ENCODE data around the gene JAKMIP1.

Gene JAKMIP1

DNA sequence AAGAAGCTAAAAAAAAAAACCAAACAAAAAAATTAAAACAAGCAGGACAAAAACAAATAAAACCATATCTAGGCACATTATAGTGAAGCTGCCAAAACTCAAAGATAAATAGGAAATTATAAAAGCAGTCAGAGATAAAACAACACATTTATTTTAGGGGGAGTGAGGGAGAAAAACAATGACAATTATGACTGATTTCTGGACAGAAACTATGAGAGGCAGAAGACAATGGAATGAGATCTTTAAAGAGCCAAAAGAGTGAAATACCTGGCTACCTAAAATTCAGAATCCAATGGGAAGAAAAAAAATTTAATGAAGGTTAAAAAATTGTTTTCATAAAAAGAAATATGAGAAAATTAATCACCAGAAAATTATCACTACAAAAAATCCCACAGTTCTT lies 215.5 kb downstream of the JAKMIP1 start:
- no peaks in the 10 kb centered on the region for H4K20me1 ChIP-seq (ENCODE audit: insufficient read depth, low read length)
- H3K36me3 ChIP-seq (replicated peaks; ENCODE audit: insufficient read depth, low read length), result no peaks in the 10 kb centered on the region
- H3F3A ChIP-seq (ENCODE audit: insufficient read depth, low read length), result 0 out of 2 replicates have a peak, but pooled peaks cover 7% of the 10 kb centered on the region
- no peak overlapping the region for H3K4me3 ChIP-seq (ENCODE audit: low read length)
- no peaks in the 10 kb centered on the region for H3K9me3 ChIP-seq (replicated peaks; ENCODE audit: insufficient read depth, low read length)
- H2AFZ ChIP-seq (ENCODE audit: low read length), result no peak overlapping the region
- no peak for DNase-seq
- H3K9me2 ChIP-seq (replicated peaks; ENCODE audit: insufficient read depth, low read length), result no peaks in the 10 kb centered on the region
- H3K27ac ChIP-seq (ENCODE audit: low read length), result no peak overlapping the region
- TF ChIP-seq EZH2 (optimal IDR thresholded peaks at IDR 0.05; ENCODE audit: low read depth, low read length) (no peak), EZH2phosphoT487 (IDR thresholded peaks at IDR 0.05; ENCODE audit: low read length) (no peak)
- TF ChIP-seq, protein P1, sequence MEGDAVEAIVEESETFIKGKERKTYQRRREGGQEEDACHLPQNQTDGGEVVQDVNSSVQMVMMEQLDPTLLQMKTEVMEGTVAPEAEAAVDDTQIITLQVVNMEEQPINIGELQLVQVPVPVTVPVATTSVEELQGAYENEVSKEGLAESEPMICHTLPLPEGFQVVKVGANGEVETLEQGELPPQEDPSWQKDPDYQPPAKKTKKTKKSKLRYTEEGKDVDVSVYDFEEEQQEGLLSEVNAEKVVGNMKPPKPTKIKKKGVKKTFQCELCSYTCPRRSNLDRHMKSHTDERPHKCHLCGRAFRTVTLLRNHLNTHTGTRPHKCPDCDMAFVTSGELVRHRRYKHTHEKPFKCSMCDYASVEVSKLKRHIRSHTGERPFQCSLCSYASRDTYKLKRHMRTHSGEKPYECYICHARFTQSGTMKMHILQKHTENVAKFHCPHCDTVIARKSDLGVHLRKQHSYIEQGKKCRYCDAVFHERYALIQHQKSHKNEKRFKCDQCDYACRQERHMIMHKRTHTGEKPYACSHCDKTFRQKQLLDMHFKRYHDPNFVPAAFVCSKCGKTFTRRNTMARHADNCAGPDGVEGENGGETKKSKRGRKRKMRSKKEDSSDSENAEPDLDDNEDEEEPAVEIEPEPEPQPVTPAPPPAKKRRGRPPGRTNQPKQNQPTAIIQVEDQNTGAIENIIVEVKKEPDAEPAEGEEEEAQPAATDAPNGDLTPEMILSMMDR (IDR thresholded peaks at IDR 0.05; ENCODE audit: low read length), result no peak
- no peak overlapping the region for H3K4me2 ChIP-seq (ENCODE audit: low read depth, low read length)
- H3K27me3 ChIP-seq (replicated peaks; ENCODE audit: insufficient read depth, low read length), result peaks cover 3% of the 10 kb centered on the region; the same call in 1 of the 2 replicates
- H3K9ac ChIP-seq (ENCODE audit: low read length), result no peak overlapping the region
- no peaks in the 10 kb centered on the region for H3K79me2 ChIP-seq (ENCODE audit: low read length)
- H3K4me1 ChIP-seq (ENCODE audit: low read length), result peaks cover 14% of the 10 kb centered on the region

DNA sequence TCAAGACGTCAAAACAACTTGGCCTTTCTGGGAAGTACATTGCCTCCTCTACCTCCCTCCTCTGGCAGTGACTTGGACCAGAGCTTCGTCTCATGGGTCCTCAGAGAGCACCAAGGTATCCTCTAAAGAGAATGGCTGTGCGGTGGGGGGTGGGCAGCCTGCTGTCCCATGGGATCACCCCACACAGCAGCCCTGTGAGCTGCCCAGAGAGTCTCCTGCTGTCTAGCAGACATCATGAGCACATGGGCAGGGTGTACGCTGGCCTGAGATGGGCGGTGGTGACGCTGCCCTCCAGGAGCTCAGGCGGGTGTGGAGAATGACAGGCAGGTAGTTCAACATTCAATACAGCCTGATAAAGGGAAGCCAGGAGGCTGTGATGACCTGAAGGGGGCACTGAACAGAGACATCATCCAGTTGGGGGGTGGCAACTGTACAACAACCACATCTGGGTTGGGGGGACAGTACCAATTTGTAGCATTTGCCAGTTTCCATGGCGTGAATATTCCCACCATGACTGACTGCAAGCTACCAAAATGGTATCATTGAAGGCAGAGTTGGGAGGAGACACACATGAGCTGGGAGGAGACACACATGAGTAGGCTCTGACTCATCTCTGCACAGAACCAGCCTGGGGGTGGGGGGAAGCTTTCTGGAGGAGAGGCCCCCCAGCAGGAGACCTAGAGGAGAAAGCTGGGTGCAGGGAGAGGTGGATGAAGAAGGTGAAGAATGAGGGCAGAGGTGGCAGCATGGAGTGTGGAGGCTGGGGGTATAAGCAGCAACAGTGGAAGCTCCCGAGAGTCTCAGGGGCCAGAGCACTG lies 218.0 kb downstream of the JAKMIP1 start:
- no peak overlapping the region for H3K9ac ChIP-seq (ENCODE audit: low read length)
- H3K27ac ChIP-seq (ENCODE audit: low read length), result no peak overlapping the region
- no peak overlapping the region for H2AFZ ChIP-seq (ENCODE audit: low read length)
- H3K79me2 ChIP-seq (ENCODE audit: low read length), result no peaks in the 10 kb centered on the region
- H3K4me1 ChIP-seq (ENCODE audit: low read length), result peaks cover 14% of the 10 kb centered on the region
- H3K36me3 ChIP-seq (replicated peaks; ENCODE audit: insufficient read depth, low read length), result no peaks in the 10 kb centered on the region
- H3K4me3 ChIP-seq (ENCODE audit: low read length), result no peak overlapping the region
- H3F3A ChIP-seq (ENCODE audit: insufficient read depth, low read length), result no peaks in the 10 kb centered on the region
- no peaks in the 10 kb centered on the region for H4K20me1 ChIP-seq (ENCODE audit: insufficient read depth, low read length)
- peaks cover 3% of the 10 kb centered on the region; the same call in 1 of the 2 replicates for H3K27me3 ChIP-seq (replicated peaks; ENCODE audit: insufficient read depth, low read length)
- TF ChIP-seq EZH2phosphoT487 (IDR thresholded peaks at IDR 0.05; ENCODE audit: low read length) (no peak), EZH2 (optimal IDR thresholded peaks at IDR 0.05; ENCODE audit: low read depth, low read length) (no peak)
- TF ChIP-seq, protein P1 (IDR thresholded peaks at IDR 0.05; ENCODE audit: low read length), result no peak
- no peaks in the 10 kb centered on the region for H3K9me3 ChIP-seq (replicated peaks; ENCODE audit: insufficient read depth, low read length)
- no peak overlapping the region for H3K4me2 ChIP-seq (ENCODE audit: low read depth, low read length)
- no peaks in the 10 kb centered on the region for H3K9me2 ChIP-seq (replicated peaks; ENCODE audit: insufficient read depth, low read length)
- DNase-seq, result no peak

DNA sequence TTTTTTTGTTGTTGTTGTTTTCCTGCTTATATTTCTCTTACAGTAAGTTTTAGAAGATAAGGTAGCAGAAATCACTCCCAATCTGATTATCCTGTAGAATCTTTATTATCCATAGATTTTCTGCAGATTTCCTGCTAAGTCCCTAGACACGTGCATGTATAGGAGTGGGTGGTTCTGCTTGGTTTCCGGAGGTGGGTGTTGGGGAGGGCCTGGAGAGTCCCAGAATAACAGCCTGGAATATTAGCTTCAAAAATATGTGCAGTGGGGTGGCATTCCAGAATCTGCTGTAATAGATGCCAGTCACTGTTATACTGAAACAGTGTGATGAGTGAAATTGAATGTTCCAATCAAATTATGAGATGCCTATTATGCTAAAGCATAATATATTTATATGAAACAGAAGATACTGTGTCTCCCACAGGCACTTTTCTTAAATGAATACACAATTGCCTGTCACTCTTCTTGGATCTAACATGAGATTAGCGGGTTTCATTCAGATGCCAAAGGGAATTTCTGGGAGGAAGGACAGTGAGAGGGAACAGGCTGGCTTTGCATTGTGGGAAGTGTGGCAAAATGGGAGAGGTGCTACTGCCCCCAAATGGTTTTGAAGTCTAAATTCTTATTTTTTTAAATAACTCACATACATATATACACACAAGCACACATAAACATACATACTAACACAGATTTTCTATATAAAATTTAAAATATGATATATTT lies 219.8 kb downstream of the JAKMIP1 start:
- no peaks in the 10 kb centered on the region for H3K36me3 ChIP-seq (replicated peaks; ENCODE audit: insufficient read depth, low read length)

More for the DNA sequence above, 219.8 kb downstream of the JAKMIP1 start:
- Histone ChIP-seq H3F3A (ENCODE audit: insufficient read depth, low read length) (no peaks in the 10 kb centered on the region), H2AFZ (ENCODE audit: low read length) (0 out of 2 replicates have a peak overlapping the region, but pooled peaks have one; percentile 7), H3K27ac (ENCODE audit: low read length) (no peak overlapping the region), H3K79me2 (ENCODE audit: low read length) (no peaks in the 10 kb centered on the region), H3K4me3 (ENCODE audit: low read length) (no peak overlapping the region), H3K9ac (ENCODE audit: low read length) (no peak overlapping the region), H4K20me1 (ENCODE audit: insufficient read depth, low read length) (no peaks in the 10 kb centered on the region), H3K9me2 (replicated peaks; ENCODE audit: insufficient read depth, low read length) (no peaks in the 10 kb centered on the region), H3K4me2 (ENCODE audit: low read depth, low read length) (peak overlapping the region; percentile 30; the same call in 1 of the 2 replicates), H3K9me3 (replicated peaks; ENCODE audit: insufficient read depth, low read length) (no peaks in the 10 kb centered on the region), H3K4me1 (ENCODE audit: low read length) (peaks cover 14% of the 10 kb centered on the region), H3K27me3 (replicated peaks; ENCODE audit: insufficient read depth, low read length) (peaks cover 3% of the 10 kb centered on the region; the same call in 1 of the 2 replicates)
- TF ChIP-seq EZH2 (optimal IDR thresholded peaks at IDR 0.05; ENCODE audit: low read depth, low read length) (no peak), EZH2phosphoT487 (IDR thresholded peaks at IDR 0.05; ENCODE audit: low read length) (no peak)
- TF ChIP-seq, protein P1 (IDR thresholded peaks at IDR 0.05; ENCODE audit: low read length), result no peak
- DNase-seq, result no peak

Data from MM.1S (cell line).